HG02678 (cell line): Measurements from ENCODE around the gene TMOD3.

Experiments
- ATAC-seq: cut with Tn5 transposase; IDR thresholded peaks from one replicate; pipeline ENCODE4 v1.9.1; 2021; ENCODE audit warnings: mild to moderate bottlenecking, moderate library complexity; ENCODE audit not compliant: unreplicated experiment

TMOD3 gene

DNA sequence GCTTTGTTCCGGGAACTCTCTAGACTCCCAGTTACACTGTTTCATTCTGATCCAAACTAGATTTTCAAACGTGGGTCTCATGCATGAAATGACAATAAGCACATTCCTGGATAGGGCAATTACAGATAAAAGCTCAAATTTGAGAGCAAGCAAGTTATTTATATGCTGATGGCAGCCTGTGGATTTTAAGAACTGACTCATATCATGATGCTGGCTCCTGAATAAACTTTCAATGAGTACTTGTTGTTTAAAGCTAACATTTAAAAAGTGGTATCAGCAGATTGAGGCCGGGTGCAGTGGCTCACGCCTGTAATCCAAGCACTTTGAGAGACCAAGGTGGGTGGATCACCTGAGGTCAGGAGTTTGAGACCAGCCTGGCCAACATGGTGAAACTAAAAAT, 75.5 kb downstream of the TMOD3 start:
- no peak for ATAC-seq

DNA sequence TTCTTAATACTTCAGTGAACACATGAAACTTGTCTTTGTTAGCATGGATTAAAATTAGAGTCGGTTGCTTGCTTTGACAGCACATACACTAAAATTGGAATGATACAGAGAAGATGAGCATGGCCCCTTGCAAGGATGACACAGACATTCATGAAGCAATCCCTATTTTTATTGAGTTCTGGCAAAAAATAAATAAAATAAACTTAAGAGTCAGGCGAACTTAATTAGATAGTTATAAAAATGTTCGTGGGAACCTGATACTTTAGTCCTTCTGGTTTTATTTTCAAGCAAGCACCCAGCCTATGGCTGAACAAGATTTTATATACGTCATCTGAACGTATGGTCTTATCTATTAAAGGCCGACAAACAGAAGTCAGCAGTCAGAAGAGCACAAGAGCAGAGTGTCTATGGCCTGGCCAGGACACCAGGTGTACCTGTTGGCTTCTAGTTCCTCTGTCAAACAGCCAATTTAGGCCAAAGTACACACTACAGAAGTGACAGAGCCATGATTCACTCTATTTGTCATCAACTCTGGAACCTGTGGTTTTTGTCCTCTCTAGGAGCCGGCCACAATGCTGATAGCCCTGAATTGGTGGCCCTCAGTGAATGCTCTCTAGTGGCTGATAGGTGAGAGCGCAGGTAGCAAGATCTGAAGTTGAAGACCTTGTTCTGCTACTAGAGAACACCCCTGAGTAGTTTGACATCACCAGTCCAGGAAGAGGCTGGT, 77.8 kb downstream of the TMOD3 start:
- no peak for ATAC-seq

- ATAC-seq, result no peak
Measured at GRCh38 chr15:51908316-51908715, 78.9 kb downstream of the TMOD3 start.

DNA sequence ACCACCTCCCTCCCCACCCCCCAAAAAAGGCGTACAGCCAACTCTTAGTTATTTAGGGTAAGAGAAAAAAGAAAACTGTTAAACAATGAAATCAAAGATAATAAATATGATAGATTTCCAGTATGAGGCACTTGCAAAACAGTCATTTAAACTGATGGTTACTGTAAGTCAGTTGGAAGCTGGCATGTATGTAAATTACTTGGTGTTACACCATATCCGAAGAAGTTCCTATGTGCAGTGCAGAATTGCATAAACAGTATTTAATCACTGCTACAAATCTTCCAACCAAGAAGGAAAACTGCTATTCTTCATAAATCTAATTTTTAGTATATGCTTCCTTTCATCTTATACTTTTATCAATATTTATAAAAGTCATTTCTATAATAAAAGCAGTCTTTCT, 80.1 kb downstream of the TMOD3 start:
- no peak for ATAC-seq

DNA sequence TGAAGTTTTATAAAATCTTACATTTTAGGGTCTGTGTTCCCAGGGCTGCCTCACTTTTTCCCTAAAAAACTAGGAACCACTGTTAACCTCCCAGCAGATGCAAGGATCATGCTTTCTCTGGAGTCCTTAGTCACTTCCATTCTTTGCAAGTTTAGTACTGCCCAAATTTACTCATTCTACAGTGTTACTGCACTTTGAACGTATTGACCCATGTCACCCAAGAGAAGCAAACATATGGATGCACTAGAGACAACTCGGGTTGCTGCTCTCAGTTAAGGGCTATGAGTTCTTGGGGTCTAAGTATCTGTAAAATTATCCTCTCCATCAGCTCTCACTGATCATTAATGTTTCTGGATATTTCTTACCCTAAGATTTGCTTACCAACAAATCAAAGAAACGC, 83.1 kb downstream of the TMOD3 start:
- no peak for ATAC-seq

- no peak for ATAC-seq
Measured at GRCh38 chr15:51917493-51917892, 88.0 kb downstream of the TMOD3 start.

DNA sequence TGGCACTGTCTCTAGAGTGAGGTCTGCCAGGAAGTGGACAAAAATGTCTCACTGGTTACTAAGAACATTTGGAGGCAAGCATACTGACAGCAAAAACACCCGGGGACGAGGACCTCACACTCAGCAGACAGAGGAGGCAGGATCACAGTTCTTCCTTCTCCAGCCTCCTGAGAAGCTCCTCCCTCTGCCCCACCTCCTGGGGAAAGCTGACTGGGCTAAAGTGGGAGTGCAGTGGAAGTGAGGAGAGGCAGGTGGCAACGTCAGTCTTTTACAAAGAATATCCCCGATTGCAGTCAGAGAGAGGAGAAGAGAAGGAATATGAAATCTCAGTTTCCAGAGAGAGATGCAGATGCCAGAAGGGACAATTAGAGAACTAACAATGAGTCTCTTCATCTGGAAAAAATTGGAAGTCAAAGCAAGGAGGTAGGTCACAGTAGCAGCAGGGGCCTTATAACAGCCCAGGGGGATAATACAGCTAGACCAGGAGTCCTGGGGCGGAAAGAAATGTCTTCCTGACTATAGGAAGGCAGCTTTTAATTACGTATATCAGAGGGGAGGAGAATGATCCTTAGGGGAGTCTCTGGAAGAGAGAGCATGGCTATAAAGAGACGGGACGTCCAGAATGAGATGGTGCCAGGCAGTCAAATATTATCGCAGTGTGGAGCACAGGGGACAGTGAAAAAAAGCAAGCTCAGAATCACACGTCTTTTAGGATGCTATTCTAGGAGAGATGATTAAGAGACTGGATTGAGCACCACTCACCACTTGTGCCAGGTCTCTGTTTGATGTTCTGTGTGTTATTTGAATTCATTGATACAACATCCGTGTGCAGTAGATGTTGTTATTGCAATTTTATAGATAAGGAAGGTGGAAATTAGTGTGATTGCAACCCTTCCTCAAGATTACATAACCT, 95.0 kb downstream of the TMOD3 start:
- ATAC-seq, result no peak

DNA sequence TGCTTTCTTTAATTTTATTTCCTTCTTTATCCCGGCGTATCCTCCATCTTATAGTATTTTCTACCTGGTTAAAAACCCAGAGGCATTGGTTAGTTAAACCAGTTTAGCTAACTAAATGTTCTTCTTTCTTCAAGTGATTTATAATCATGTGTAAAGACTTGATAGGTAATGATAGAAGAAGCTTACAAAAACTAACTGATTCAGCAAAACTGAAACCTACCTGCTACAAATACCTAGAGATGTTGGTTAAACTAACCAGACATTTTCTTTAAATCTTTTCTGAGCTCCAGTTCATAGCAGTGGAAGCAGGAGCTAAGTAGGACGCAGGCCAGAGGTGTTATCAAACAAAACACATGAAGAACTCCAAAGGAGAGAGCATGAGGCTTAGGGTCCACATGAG, 97.4 kb downstream of the TMOD3 start:
- ATAC-seq, result no peak

DNA sequence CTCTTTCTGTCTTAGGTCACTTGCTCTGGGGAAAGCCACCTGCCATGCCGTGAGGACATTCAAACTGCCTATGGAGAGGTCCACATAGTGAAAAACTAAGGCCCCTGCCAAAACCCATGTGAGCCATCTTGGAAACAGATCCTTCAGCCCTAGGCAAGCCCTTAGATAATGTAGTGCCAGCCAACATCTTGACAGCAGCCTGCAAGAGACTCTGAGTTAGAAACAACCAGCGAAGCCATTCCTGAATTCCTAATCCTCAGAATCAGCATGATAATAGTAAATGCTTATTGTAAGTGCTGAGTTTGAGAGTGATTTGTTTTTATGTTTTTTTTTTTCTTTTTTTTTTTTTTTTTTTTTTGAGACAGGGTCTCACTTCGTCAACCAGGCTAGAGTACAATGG, 101.6 kb downstream of the TMOD3 start:
- no peak for ATAC-seq

DNA sequence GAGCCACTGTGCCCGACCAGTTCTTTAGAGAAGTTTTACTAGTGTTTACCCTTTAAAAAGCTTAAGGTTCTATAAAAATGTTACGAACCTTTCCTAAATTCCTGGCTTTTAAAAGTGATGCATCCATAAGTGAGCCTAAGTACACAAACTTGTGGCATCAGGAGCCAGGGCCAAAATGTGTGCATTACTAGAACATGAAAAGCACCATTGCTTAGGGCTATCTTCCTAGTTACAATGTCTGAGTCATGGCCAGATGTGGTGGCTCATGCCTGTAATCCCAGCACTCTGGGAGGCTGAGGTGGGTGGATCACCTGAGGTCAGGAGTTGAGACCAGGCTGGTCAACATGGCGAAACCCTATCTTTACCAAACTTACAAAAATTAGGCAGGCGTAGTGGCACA, 102.2 kb downstream of the TMOD3 start:
- no peak for ATAC-seq

DNA sequence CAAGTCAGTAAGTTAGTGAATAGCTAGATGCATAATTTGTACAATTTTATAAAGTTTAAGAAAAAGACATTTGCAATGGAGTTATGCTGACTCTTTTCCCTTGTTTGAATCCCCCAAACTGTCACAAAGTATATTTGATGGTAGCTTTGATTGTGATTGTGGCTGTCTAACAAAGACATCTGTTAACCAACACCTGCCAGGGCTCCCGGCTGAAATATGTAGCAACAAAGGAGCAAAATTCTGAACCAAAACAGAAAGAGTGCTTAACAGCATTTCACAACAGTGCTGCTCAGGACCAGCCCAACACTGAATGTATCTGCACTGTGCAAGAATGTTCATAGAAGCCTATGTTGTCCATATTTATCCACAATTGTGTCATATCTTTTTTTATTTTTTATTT, 102.7 kb downstream of the TMOD3 start:
- no peak for ATAC-seq

- ATAC-seq, result peak; percentile 87
Measured at GRCh38 chr15:51935466-51936104, 106.1 kb downstream of the TMOD3 start.

DNA sequence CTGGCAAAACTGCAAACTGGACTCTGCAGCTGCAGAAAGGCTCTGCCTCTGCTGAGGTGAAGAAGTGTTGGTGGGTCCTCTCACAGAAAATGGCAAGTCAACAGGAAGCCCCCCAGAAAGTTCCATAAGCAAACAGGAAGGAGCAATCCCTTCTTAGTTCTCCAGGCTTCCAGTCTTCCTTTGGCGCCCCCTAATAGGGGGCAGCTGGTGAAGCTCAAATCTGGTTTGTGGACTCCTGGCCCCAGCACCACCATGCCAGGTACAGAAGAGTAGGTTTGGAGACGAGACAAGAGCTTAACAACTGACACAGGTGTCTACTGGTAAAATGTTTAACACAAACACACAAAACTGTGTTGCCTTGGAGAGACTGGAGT, 106.6 kb downstream of the TMOD3 start:
- no peak for ATAC-seq

DNA sequence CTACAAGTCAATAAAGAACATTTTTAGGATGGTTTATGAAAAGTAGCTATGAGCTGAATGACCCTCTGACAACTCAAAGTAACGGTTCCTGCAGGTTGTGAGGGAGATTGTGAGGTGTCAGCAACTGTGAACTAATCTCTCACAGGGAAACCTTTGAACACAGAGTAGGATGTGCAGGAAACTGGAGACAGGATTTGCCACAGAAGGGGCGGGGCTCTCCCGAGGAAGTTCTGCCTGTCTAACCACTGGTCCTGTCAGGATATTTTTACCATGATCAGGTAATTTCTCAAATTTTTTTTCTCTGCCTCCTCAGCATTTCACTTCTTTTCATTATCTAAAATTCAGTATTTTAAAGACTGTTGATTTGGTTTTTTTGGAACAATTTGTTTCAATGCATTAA, 108.8 kb downstream of the TMOD3 start:
- no peak for ATAC-seq

DNA sequence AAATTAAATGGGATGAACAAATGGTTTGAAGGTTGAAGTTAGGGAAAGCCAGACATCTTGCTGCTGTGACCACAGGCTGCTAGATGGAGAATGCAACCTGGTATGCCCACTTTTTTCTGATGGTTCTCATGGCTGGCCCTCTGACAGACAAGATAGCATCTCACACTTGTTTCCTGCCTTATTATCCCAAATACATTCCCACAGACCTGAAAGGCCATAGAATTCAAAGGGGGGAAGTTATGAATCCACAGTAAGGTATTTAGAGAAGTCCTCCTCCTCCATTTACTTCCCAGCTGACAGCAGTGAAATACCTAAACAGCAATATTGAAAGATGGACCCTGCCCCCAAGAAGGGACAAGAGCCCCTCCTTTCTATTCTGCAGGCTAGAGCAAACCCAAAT, 109.8 kb downstream of the TMOD3 start:
- no peak for ATAC-seq

DNA sequence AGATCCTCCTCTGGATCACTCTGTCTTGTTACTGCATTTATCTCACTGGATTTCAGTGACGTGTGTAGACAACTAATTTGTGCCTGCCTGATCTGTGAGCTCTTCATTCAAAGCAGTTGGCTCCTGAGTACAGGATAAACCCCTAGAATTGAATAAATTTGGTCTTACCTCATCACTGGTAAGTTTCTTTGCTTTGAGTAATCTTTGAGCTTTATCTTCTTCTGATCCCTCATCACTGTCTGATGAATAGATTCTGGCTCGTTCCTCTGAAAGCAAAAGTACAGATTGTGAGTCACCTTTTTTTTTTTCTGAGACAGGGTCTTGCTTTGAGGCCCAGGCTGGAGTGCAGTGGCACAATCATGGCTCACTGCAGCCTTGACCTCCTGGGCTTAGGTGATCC, 117.7 kb downstream of the TMOD3 start:
- no peak for ATAC-seq

- ATAC-seq, result no peak
Measured at GRCh38 chr15:51952805-51953204, 123.4 kb downstream of the TMOD3 start.

GRCh38 chr15:51955504-51955903, 126.1 kb downstream of the TMOD3 start:
- no peak for ATAC-seq
